K562 (cell line): ENCODE data around the gene QKI. TPM values are rescaled to one million over a fixed set of nuclear protein-coding genes. Genes with fewer than 3 reads are reported as not detected.

Experiments
- ATAC-seq: fragments of 200-7000 bp; cut with Tn5 transposase; 3 replicates; pipeline ENCODE4 v1.9.1; 2020; ENCODE audit warnings: moderate library complexity
- BruUV-seq: library from RNA; stranded (reverse); fragments of 400-500 nt; replicated peaks from 2 replicates; lab custom pipeline; 2021; lab: Mats Ljungman, UMichigan
- CTCF ChIA-PET: fragments of 300-600 bp; formaldehyde crosslinking; extraction: SDS; loops from one replicate; lab custom pipeline; 2021; ENCODE audit warnings: low intra/inter-chr PET ratio; lab: Yijun Ruan, JAX
- POLR2A ChIA-PET: fragments of 300-600, 350-650 bp; sonication (Branson Sonifier 250); formaldehyde crosslinking; extraction: SDS; loops from one replicate; lab custom pipeline; 2021; ENCODE audit warnings: antibody characterized with exemption, inconsistent platforms; lab: Yijun Ruan, JAX
- DNase-seq, 4 experiments: peaks; one replicate each; pipeline versions ENCODE4 v3.0.0 to v3.0.0-alpha.2; 2011 to 2018; ENCODE audit warnings: low spot score in 3 of 4, mixed read lengths in 3 of 4; ENCODE audit errors: extremely low read depth in 1 of 4
- FAIRE-seq: peaks from 2 replicates; lab custom pipeline; 2011; peaks lifted over from hg19 to GRCh38; lab: Jason Lieb, UNC
- H2AFZ ChIP-seq: 2 replicates; pipeline ENCODE4 v1.6.0; 2011; ENCODE audit warnings: low read depth, low read length, control low read depth, inconsistent platforms
- H3K27ac ChIP-seq: fragments of 200-600 bp; 3 replicates; pipeline ENCODE4 v1.8.0; 2011; ENCODE audit warnings: low read depth, mild to moderate bottlenecking, control low read depth, inconsistent platforms, low read length, moderate library complexity, mixed read lengths; ENCODE audit errors: extremely low read depth
- H3K27me3 ChIP-seq, 2 experiments: fragments of 300-600 bp in 1 of 2; 2 replicates in 1 of 2; 3 replicates in 1 of 2; pipeline versions ENCODE4 v1.6.0 to v1.8.0; 2011; ENCODE audit warnings: inconsistent platforms in 2 of 2, low read length in 2 of 2, mild to moderate bottlenecking in 1 of 2, mixed read lengths in 1 of 2, moderate library complexity in 1 of 2; ENCODE audit not compliant: control insufficient read depth in 2 of 2, insufficient read depth in 2 of 2
- H3K36me3 ChIP-seq: fragments of 300-600 bp; 3 replicates; pipeline ENCODE4 v1.8.0; 2011; ENCODE audit warnings: mild to moderate bottlenecking, low read length, inconsistent platforms; ENCODE audit not compliant: control insufficient read depth, insufficient read depth
- H3K4me1 ChIP-seq, 2 experiments: fragments of 200-600 bp in 1 of 2; replicated peaks in 1 of 2; 2 replicates in 1 of 2; 3 replicates in 1 of 2; pipeline versions ENCODE4 v1.5.1 to v1.8.0; 2011; ENCODE audit warnings: inconsistent platforms in 2 of 2, low read length in 2 of 2, mild to moderate bottlenecking in 1 of 2, mixed read lengths in 1 of 2, moderate library complexity in 1 of 2; ENCODE audit not compliant: control insufficient read depth in 2 of 2, insufficient read depth in 2 of 2
- H3K4me2 ChIP-seq: 2 replicates; pipeline ENCODE4 v1.6.1; 2011; ENCODE audit warnings: low read length, control low read depth, inconsistent platforms, mixed read lengths; ENCODE audit not compliant: insufficient read depth
- H3K4me3 ChIP-seq: fragments of 200-600 bp; sonication (generic), shearing (Covaris generic); 2 replicates; pipeline ENCODE4 v1.5.1; 2016; ENCODE audit warnings: control low read depth, inconsistent platforms
- H3K79me2 ChIP-seq: fragments of 200-600 bp; 3 replicates; pipeline ENCODE4 v1.8.0; 2011; ENCODE audit warnings: low read length, inconsistent platforms; ENCODE audit not compliant: control insufficient read depth, insufficient read depth
- H3K9ac ChIP-seq, 2 experiments: 2 replicates each; pipeline versions ENCODE4 v1.6.0 to v1.6.1; 2011; ENCODE audit warnings: low read depth in 2 of 2, low read length in 2 of 2, control low read depth in 1 of 2, inconsistent platforms in 1 of 2, mild to moderate bottlenecking in 1 of 2, mixed read lengths in 1 of 2; ENCODE audit not compliant: insufficient read depth in 1 of 2
- H3K9me1 ChIP-seq: one replicate; pipeline ENCODE4 v1.6.0; 2011; ENCODE audit warnings: inconsistent platforms, mild to moderate bottlenecking, low read length, moderate library complexity; ENCODE audit not compliant: control insufficient read depth, insufficient read depth
- H3K9me3 ChIP-seq: replicated peaks from 2 replicates; pipeline ENCODE4 v1.5.1; 2011; ENCODE audit warnings: low read depth, low read length, inconsistent platforms; ENCODE audit not compliant: control insufficient read depth, insufficient read depth
- H4K20me1 ChIP-seq: replicated peaks from 2 replicates; pipeline ENCODE4 v1.6.1; 2011; ENCODE audit warnings: low read length, inconsistent platforms, mixed read lengths; ENCODE audit not compliant: control insufficient read depth, insufficient read depth
- CCAR2 ChIP-seq: fragments of 200-400 bp; formaldehyde crosslinking; IDR thresholded peaks from 2 replicates; pipeline ENCODE4 v1.6.1; 2017; ENCODE audit warnings: mild to moderate bottlenecking, low read depth, low read length
- CHD2 ChIP-seq: IDR thresholded peaks from 2 replicates; pipeline ENCODE4 v1.6.1; 2011; ENCODE audit warnings: low read depth, low read length
- PHF20 ChIP-seq: fragments of 450-650 bp; IDR thresholded peaks from 2 replicates; pipeline ENCODE4 v1.6.1; 2018; ENCODE audit not compliant: partially characterized antibody
- PHTF2 ChIP-seq: fragments of 250-450 bp; sonication (Bioruptor Pico); IDR thresholded peaks from 2 replicates; pipeline ENCODE4 v1.5.0; 2021; ENCODE audit warnings: mild to moderate bottlenecking
- SMAD4 ChIP-seq: fragments of 250-450 bp; sonication (Bioruptor Pico); conservative IDR thresholded peaks from 2 replicates; pipeline ENCODE4 v1.8.0; 2021; ENCODE audit warnings: inconsistent platforms, mild to moderate bottlenecking, moderate library complexity
- SMARCB1 ChIP-seq: IDR thresholded peaks from 2 replicates; pipeline ENCODE4 v1.6.1; 2011; ENCODE audit warnings: improper control_type of control experiment, low read depth; ENCODE audit not compliant: insufficient read length
- SRSF3 ChIP-seq: fragments of 200-400 bp; formaldehyde crosslinking; IDR thresholded peaks from 2 replicates; pipeline ENCODE4 v1.6.1; 2016; ENCODE audit warnings: mild to moderate bottlenecking, low read length, moderate library complexity; ENCODE audit not compliant: insufficient read depth
- TBL1XR1 ChIP-seq, 2 experiments: IDR thresholded peaks; 2 replicates each; pipeline ENCODE4 v1.6.1; 2012; ENCODE audit warnings: improper control_type of control experiment in 2 of 2, low read length in 2 of 2, mild to moderate bottlenecking in 1 of 2
- VEZF1 ChIP-seq: fragments of 200-800 bp; sonication (Bioruptor generic); IDR thresholded peaks from 2 replicates; pipeline ENCODE4 v1.6.1; 2017; ENCODE audit warnings: missing genetic modification characterization, missing compliant biosample characterization
- ZBTB12 ChIP-seq: fragments of 250-450 bp; sonication (Bioruptor Pico); IDR thresholded peaks from 2 replicates; pipeline ENCODE4 v1.4.0; 2020
- ZFP30 ChIP-seq: fragments of 250-450 bp; sonication (Bioruptor Pico); IDR thresholded peaks from 2 replicates; pipeline ENCODE4 v1.8.0; 2022; ENCODE audit warnings: moderate library complexity, mild to moderate bottlenecking, inconsistent platforms, borderline replicate concordance
- ZNF175 ChIP-seq: fragments of 200-800 bp; sonication (Bioruptor generic); IDR thresholded peaks from 2 replicates; pipeline ENCODE4 v1.6.1; 2016; ENCODE audit warnings: low read depth, mild to moderate bottlenecking, missing genetic modification characterization, missing compliant biosample characterization
- ZNF436 ChIP-seq: fragments of 250-450, 450-650 bp; sonication (Bioruptor Pico); formaldehyde crosslinking; IDR thresholded peaks from 2 replicates; pipeline ENCODE4 v1.7.0; 2020; ENCODE audit warnings: mild to moderate bottlenecking
- ZNF830 ChIP-seq: fragments of 250-450 bp; sonication (Bioruptor Pico); IDR thresholded peaks from 2 replicates; pipeline ENCODE4 v1.5.0; 2021; ENCODE audit warnings: mild to moderate bottlenecking
- WGBS: fragments of 100-300 bp; shearing (Covaris generic); methylation state at CpG from one replicate; pipeline ENCODE4 v1.1.6; 2016; ENCODE audit warnings: low coverage, mixed read lengths; ENCODE audit not compliant: insufficient coverage; ENCODE audit errors: missing lambda C conversion rate; 5-methylcytosine and 5-hydroxymethylcytosine counted together
- in situ Hi-C: fragments of 300-500 bp; cut with MboI; formaldehyde crosslinking; loops from 4 replicates; pipeline ENCODE4 v1.15.0; 2018; ENCODE audit warnings: inconsistent platforms, mixed read lengths
- intact Hi-C: fragments of 100-400 bp; cut with micrococcal nuclease; formaldehyde crosslinking; loops from 2 replicates; pipeline ENCODE4 v1.14.2; 2022
- polyA plus RNA-seq, 8 experiments: library from polyadenylated mRNA; depleted of rRNA in 4 of 8; stranded (reverse) in 5 of 8; unstranded in 3 of 8; fragments of >200 nt; fragmentation: Nextera tagmentation in 2 of 8; fragmentation: Illumina TruSeq in 1 of 8; extraction: Ambion mirVana in 2 of 8; extraction: Trizol in 1 of 8; gene quantifications; 2 replicates each; pipeline versions ENCODE4 v1.2.1 to v1.2.3, GENCODE V29; 2011 to 2014; ENCODE audit warnings: inconsistent platforms in 1 of 8, missing spikeins in 1 of 8
- total RNA-seq, 7 experiments: library from RNA; depleted of rRNA in 6 of 7; stranded (reverse); fragments of >200 nt in 6 of 7; fragmentation: Illumina TruSeq in 2 of 7; extraction: Trizol in 2 of 7; gene quantifications; 2 replicates each; pipeline versions ENCODE4 v1.2.1 to v1.2.3, GENCODE V29; 2011 to 2021; ENCODE audit warnings: low replicate concordance in 1 of 7
- TF ChIP-seq, protein P1 (sequence below): sonication (generic); formaldehyde crosslinking; IDR thresholded peaks from 2 replicates; pipeline ENCODE4 v1.8.0; 2022; ENCODE audit warnings: mild to moderate bottlenecking, missing genetic modification reagents
- TF ChIP-seq, protein P2 (sequence below): fragments of 250-450 bp; sonication (Bioruptor Pico); IDR thresholded peaks from 2 replicates; pipeline ENCODE4 v1.6.1; 2021; ENCODE audit warnings: mild to moderate bottlenecking

The QKI gene
- total and polyA plus RNA-seq, 9 of the 15 experiments (the other 6 are each of a cell fraction or from before 2014, with no cell fraction given) = 20.4 to 215 (median 123) TPM

DNA sequence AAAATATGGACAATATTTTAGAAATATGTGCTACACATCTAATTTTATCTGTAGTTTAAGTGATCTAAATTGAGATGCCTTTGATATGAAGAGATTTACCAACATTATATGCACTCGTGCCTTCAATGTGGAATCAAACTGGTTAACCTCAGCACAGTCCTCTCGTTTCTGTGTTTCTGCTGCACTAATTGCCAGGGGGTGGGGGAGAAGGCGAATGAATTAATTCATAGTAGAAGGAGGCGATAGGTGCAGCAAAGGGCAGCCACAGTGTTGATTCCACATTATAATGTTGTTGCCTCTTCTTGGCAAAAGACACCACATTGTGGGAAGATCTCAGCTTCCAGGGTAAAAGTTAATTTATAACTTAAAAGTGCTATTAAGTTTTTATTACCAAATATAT is 161.6 kb downstream of the QKI start:
- H3K36me3 ChIP-seq = peaks cover 36% of the 10 kb centered on the region
- DNase-seq (no peak), FAIRE-seq (no peak), ATAC-seq (no peak)
- no peak overlapping the region for H3K9ac ChIP-seq
- TF ChIP-seq SMARCB1 (no peak), VEZF1 (CRISPR knock-in tag) (no peak), ZBTB12 (CRISPR knock-in tag) (no peak), PHF20 (no peak), ZNF436 (no peak), TBL1XR1 (IDR thresholded peaks at IDR 0.05; ENCODE audit: low read length in 2 of 2) (no peak), ZNF175 (CRISPR knock-in tag) (no peak), SMAD4 (CRISPR knock-in tag) (no peak), PHTF2 (no peak), SRSF3 (no peak), CHD2 (no peak), ZNF830 (CRISPR knock-in tag) (no peak), CCAR2 (no peak), ZFP30 (CRISPR knock-in tag) (no peak)
- TF ChIP-seq, protein P1, sequence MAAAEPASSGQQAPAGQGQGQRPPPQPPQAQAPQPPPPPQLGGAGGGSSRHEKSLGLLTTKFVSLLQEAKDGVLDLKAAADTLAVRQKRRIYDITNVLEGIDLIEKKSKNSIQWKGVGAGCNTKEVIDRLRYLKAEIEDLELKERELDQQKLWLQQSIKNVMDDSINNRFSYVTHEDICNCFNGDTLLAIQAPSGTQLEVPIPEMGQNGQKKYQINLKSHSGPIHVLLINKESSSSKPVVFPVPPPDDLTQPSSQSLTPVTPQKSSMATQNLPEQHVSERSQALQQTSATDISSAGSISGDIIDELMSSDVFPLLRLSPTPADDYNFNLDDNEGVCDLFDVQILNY (CRISPR knock-in tag) = no peak
- TF ChIP-seq, protein P2, sequence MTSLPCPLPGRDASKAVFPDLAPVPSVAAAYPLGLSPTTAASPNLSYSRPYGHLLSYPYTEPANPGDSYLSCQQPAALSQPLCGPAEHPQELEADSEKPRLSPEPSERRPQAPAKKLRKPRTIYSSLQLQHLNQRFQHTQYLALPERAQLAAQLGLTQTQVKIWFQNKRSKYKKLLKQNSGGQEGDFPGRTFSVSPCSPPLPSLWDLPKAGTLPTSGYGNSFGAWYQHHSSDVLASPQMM (CRISPR knock-in tag) = no peak
- H3K9me3 ChIP-seq = no peaks in the 10 kb centered on the region
- POLR2A ChIA-PET = interaction anchor here (1.4 kb wide), 1 partner anchor 10 kb away, joined by 3 read pairs; no protein-coding TSS in a partner anchor
- peaks cover 4% of the 10 kb centered on the region; the same call in 1 of the 3 replicates for H3K79me2 ChIP-seq
- whole genome bisulfite sequencing = 88% methylated on average over 4 of the region's 4 CpGs
- H4K20me1 ChIP-seq = no peaks in the 10 kb centered on the region
- peaks cover 8 to 72% of the 10 kb centered on the region in 2 experiments for H3K4me1 ChIP-seq
- in situ Hi-C loops = no loop called here
- intact Hi-C loops = no loop called here
- no peak overlapping the region for H3K27ac ChIP-seq
- BruUV-seq = no TSS peak
- no peak overlapping the region for H3K4me3 ChIP-seq
- no peaks in the 10 kb centered on the region for H3K27me3 ChIP-seq
- H3K9me1 ChIP-seq = no peaks in the 10 kb centered on the region
- CTCF ChIA-PET = no interaction called here
- no peak overlapping the region for H2AFZ ChIP-seq
- H3K4me2 ChIP-seq = no peak overlapping the region
